ENCODE data around the gene ZBTB14. TPM values are rescaled to one million over a fixed set of nuclear protein-coding genes. Genes with fewer than 3 reads are reported as not detected.

ZBTB14 gene
- 10 to 100 TPM; 21.3 to 28.5 (median 23.2) TPM for polyA plus RNA-seq (ENCODE audit: insufficient read length in 4 of 4)

- peak; percentile 7 to 64 (median 36) for DNase-seq (ENCODE audit: low read depth in 4 of 4, low spot score in 3 of 4)
Observed at GRCh38 chr18:5295231-5295920, at the start of gene ZBTB14. Gene ZBTB14, minus strand, starts transcription at chr18:5295726. Its CDS starts 2,480 bp downstream, at chr18:5293246.

- no peak for DNase-seq (ENCODE audit: low read depth in 4 of 4, low spot score in 3 of 4)
Observed at GRCh38 chr18:5339202-5339834, 43.8 kb upstream of the ZBTB14 start.

DNA sequence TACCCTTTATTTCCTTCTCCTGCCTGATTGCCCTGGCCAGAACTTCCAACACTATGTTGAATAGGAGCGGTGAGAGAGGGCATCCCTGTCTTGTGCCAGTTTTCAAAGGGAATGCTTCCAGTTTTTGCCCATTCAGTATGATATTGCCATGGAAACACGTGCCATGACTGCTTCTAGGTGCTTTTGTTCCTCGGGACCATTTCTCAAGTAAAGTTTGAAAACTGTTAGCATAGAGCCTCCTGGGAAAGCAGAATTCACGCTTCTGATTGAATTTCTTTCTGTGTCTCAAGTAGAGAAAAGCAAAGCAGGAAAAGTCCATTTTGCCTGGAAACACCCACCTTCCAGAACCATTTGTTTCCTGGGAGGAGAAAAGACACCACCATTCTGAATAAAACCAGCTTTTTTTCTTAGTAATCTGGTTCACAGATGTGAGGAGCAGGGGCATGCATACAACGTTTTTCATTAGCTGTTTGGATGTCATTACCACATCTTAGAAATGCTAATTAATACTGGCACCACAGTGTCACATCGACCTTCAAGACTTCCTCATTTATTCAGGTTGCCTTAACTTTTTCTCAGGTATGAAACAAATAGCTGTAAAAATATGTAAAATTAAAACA is 39.0 kb upstream of the ZBTB14 start:
- DNase-seq (ENCODE audit: low read depth in 4 of 4, low spot score in 3 of 4): no peak

GRCh38 chr18:5318061-5318700 is 22.7 kb upstream of the ZBTB14 start:
- DNase-seq (ENCODE audit: low read depth in 4 of 4, low spot score in 3 of 4): no peak

GRCh38 chr18:5317186-5317585 is 21.7 kb upstream of the ZBTB14 start:
- DNase-seq (ENCODE audit: low read depth in 4 of 4, low spot score in 3 of 4): no peak

DNA sequence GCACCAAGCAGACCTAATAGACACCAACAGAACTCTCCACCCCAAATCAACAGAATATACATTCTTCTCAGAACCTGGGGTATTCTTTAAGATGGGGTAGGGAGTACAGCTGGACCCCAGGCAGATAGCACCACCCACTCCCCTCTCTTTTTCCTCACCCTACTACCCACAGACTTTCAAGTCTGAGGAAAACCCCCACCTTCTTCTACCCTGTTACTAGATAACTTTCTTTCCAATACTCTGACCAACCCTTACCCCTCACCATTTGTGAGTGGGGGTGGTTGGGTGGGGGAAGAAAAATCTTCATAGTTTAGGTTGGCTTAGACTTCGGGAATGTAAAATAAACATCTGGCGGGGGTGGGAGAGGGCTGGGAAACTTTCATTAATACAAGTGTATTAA is 20.3 kb upstream of the ZBTB14 start:
- DNase-seq (ENCODE audit: low read depth in 4 of 4, low spot score in 3 of 4): no peak

DNA sequence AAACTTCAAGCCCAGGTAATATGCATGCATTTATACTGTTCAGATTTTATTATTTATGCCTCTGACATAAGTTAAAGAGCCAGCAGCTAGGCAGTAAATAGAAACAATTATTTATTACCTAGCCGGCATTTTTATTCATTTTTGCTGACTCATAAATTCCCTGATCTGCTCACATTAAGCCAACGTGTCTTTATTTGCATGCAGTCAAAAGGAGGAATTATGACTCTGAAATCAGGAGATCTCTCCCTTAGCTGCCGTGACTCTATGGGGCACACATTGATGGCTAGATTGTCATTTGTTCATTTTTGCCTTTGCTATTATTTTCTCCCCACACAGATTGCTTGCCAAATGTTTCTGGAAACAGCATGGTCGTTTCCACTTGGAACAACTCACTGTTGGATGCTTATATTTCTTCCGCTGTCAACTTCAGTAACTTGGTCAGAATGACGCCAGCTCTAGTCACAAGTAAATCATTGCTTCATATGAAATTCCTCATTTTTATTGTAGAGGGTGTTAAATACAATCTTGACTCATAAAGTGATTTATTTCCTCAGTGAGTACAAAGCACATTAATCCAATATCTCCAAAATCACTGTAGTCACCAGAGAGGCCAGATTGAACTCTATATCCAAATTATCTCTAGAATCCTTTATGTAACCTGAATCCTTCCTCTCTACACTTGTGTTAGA is 15.9 kb upstream of the ZBTB14 start:
- DNase-seq (ENCODE audit: low read depth in 4 of 4, low spot score in 3 of 4): peak in 1 of 4 donors; percentile 19

DNA sequence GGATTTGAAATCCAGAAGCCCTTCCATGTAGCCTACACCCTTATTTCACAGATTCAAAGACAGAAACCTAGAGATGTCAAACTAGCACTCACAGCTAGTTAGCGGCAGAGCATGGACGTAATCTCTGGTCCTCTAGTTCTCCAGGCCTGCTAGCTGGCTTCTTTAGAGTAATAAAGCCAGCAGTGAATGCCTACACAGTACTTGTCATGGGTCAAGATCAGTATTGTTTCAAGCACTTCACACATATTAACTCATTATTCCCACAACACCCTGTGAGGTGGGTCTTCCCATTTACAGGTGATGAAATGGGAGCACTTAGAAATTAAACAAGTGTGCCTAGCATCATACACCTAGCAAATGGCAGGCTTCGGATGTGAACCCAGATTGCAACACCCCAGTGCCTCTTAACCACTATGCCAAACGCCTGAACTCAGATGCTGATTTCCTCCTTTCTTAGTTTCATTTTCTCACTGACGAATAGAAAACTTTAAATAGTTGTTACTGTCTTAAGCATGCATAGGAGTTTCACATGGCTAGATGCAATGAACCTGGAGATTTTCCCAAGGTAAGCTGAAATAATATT is 14.5 kb upstream of the ZBTB14 start:
- no peak for DNase-seq (ENCODE audit: low read depth in 4 of 4, low spot score in 3 of 4)

GRCh38 chr18:5305835-5306234 is 10.3 kb upstream of the ZBTB14 start:
- DNase-seq (ENCODE audit: low read depth in 4 of 4, low spot score in 3 of 4): no peak

DNA sequence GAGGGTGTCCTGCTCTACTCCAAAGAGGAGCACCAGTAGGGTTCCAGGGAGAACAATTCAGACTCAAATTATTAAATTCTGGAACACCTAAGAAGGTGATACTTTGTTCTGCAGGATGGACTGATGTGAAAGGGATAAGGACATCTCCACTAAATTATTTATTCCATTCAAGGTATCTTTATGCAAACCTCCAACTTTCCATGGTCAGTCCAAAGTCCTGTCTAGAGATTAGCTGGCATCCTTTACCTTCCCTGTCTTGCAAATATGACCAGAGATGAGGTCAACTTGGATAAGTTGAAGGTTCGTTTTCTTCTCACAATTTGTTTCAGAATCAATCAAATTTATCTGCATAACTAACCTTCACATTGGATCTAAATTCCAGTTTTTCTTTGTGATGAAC is 8.7 kb upstream of the ZBTB14 start:
- DNase-seq (ENCODE audit: low read depth in 4 of 4, low spot score in 3 of 4): no peak

- DNase-seq (ENCODE audit: low read depth in 4 of 4, low spot score in 3 of 4): no peak
Observed at GRCh38 chr18:5303636-5304035, 8.1 kb upstream of the ZBTB14 start.

GRCh38 chr18:5302606-5303005 is 7.1 kb upstream of the ZBTB14 start:
- DNase-seq (ENCODE audit: low read depth in 4 of 4, low spot score in 3 of 4): no peak

DNA sequence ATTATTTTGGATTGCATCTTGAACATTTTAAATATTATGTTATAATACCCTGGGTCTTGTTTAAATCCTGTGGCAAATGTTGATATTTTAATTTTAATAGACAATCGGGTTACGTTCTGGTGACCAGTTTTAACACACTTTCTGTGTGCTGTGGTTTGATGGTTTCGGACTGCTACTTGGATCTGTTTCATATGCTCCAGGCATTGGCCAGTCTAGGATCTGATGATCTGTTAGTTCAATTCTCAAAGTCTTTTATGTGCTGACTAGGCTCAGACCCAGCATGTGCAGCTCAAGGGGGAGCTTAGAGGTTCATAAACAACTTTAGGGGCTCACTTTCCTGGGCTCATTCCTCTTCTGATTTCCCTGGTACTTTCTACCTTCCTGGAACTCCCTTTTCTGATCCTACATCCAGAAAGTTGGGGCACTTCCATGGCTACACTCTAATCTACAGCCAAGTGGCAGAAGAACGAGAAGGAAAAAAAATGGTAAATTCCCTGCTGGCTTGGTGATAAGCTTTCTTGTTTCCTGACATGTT is 5.0 kb upstream of the ZBTB14 start:
- no peak for DNase-seq (ENCODE audit: low read depth in 4 of 4, low spot score in 3 of 4)

GRCh38 chr18:5298156-5298852 is 2.8 kb upstream of the ZBTB14 start:
- DNase-seq (ENCODE audit: low read depth in 4 of 4, low spot score in 3 of 4): no peak

- DNase-seq (ENCODE audit: low read depth in 4 of 4, low spot score in 3 of 4): no peak
Observed at GRCh38 chr18:5297597-5297996, 2.1 kb upstream of the ZBTB14 start.

DNA sequence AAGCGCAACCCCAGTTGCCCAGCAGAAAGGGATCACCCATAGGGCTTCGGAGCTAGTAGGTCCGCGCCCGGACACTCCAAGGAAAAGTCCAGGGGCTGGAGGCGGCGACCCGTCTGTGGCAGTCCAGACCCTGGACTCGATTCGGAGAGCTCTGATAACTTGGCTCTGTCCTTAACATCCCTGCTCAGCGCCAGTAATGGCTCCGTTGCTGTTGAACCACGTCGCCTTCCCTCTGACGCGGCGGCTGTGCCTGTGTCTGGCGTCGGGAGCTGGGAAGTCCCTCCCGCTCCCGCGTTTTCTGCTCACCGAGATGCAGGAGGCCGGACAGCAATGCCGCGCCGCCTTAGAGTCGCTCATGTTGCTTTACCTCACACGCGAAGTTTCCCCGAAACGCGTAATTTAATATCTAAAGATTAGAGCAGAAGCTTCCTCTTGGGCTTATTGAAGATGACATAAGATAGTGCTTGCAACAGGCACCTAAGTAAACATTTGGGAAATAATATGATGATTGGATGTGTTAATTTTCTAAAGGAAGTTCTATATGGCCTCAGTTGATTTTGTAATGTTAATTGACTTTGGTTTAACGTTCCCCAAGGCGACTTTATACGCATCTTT is 1.3 kb upstream of the ZBTB14 start:
- DNase-seq (ENCODE audit: low read depth in 4 of 4, low spot score in 3 of 4): peak; percentile 55 to 70 (median 66)

DNA sequence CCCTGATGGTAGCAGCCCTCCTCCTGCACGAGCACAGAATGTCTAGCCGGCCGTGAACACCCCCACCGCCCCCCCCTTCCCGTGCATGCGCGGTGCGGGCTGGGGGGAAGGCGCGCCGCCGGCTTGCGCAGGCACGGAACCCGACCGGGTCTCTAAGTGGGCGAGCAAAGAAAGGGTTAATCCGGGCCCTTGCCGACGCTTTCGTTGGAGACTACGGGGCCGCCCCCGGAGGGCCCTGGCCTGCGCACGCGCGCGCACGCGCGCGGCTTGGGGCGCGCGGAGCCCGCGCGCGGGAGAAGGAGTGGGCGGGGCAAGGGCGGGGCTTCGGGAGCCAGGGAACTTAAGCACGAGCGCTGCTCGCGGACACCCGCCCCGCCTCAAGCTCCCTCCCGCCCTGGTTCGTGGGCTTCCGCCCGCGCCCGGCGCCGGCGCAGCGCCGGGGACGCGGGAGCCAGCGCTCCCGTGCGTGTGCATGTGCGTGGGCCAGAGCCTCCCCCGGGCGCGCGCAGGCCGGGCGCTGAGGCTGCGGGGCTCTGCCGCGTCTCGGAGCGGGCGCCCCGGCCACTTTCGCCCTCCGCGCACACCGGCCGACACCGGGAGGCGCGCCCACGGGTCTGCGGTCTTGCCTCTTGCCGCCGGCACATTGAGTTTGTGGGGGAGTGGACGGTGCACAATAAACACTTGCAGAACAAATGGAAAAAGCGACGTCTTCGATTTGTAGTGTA is 617 bp upstream of the ZBTB14 start:
- DNase-seq (ENCODE audit: low read depth in 4 of 4, low spot score in 3 of 4): peak; percentile 90 to 96 (median 95)

DNA sequence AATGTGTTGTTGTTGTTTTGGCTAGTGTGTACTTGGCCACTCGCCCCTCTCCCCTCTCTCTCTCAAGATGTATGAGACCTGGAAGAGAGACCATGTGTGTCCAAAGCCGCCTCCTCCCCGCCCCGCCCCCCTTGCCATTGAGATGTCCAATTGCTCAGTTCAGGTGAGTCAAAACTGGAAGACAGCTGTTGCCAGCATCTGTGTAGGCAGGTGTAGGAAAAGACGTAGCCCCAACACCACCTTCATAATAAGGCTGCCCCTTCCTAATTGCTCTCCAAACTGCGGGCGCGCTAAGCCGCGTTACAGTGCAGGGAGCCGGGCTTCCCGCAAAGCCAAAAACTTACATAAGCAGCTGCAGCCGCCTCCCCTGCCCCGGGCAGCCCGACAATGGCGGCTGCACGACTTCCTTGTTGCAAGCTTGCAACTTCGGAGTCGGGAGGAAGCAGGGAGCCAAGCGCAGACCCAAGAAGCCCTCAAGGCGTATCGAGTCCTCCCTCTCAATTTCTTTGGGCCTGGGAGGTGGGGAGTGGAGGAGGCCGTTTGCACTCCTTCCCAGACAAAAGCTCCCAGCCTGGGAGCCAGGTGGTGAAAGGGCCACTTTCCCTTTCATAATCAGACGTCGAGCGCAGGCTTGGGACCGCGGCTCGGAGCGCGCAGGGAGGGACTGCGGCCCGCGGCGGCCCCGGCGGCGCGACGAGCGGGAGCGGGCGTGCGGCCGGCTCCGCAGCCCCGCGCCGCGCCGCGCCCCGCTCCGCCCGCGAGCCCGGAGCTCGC is 882 bp downstream of the ZBTB14 start:
- peak in 3 of 4 donors; percentile 36 to 59 (median 37) for DNase-seq (ENCODE audit: low read depth in 4 of 4, low spot score in 3 of 4)
